ENCODE measurements around the gene LY86.

LY86 gene

GRCh38 chr6:6588064-6588923 lies at the start of gene LY86:
TSS of gene LY86 (plus strand) at chr6:6588720. CDS start at chr6:6588735, 15 bp downstream.
- H3K4me3 ChIP-seq (ENCODE audit: low read depth, low read length), result no peak within 1 kb of the TSS

GRCh38 chr6:6539036-6539435 lies 49.5 kb upstream of the LY86 start:
- H3K4me3 ChIP-seq (ENCODE audit: low read depth, low read length), result no peak overlapping the region

GRCh38 chr6:6542357-6542756 lies 46.2 kb upstream of the LY86 start:
- H3K4me3 ChIP-seq (ENCODE audit: low read depth, low read length), result no peak overlapping the region

GRCh38 chr6:6543181-6543879 lies 45.2 kb upstream of the LY86 start:
- no peak overlapping the region for H3K4me3 ChIP-seq (ENCODE audit: low read depth, low read length)

- peak overlapping the region; percentile 35 for H3K4me3 ChIP-seq (ENCODE audit: low read depth, low read length)
Observed at GRCh38 chr6:6545616-6546317, 42.8 kb upstream of the LY86 start.

GRCh38 chr6:6546318-6547109 lies 42.0 kb upstream of the LY86 start:
- peak overlapping the region; percentile 35 for H3K4me3 ChIP-seq (ENCODE audit: low read depth, low read length)

- peak overlapping the region; percentile 35 for H3K4me3 ChIP-seq (ENCODE audit: low read depth, low read length)
Observed at GRCh38 chr6:6547110-6547879, 41.2 kb upstream of the LY86 start.

- no peak overlapping the region for H3K4me3 ChIP-seq (ENCODE audit: low read depth, low read length)
Observed at GRCh38 chr6:6556161-6556737, 32.3 kb upstream of the LY86 start.

GRCh38 chr6:6556738-6557503 lies 31.6 kb upstream of the LY86 start:
- no peak overlapping the region for H3K4me3 ChIP-seq (ENCODE audit: low read depth, low read length)

GRCh38 chr6:6557504-6557839 lies 31.0 kb upstream of the LY86 start:
- H3K4me3 ChIP-seq (ENCODE audit: low read depth, low read length), result no peak overlapping the region

- no peak overlapping the region for H3K4me3 ChIP-seq (ENCODE audit: low read depth, low read length)
Observed at GRCh38 chr6:6557886-6558285, 30.6 kb upstream of the LY86 start.

- H3K4me3 ChIP-seq (ENCODE audit: low read depth, low read length), result no peak overlapping the region
Observed at GRCh38 chr6:6559994-6560570, 28.4 kb upstream of the LY86 start.

GRCh38 chr6:6560909-6561308 lies 27.6 kb upstream of the LY86 start:
- H3K4me3 ChIP-seq (ENCODE audit: low read depth, low read length), result no peak overlapping the region

GRCh38 chr6:6564154-6564553 lies 24.4 kb upstream of the LY86 start:
- H3K4me3 ChIP-seq (ENCODE audit: low read depth, low read length), result no peak overlapping the region

- H3K4me3 ChIP-seq (ENCODE audit: low read depth, low read length), result no peak overlapping the region
Observed at GRCh38 chr6:6565069-6565468, 23.5 kb upstream of the LY86 start.

- H3K4me3 ChIP-seq (ENCODE audit: low read depth, low read length), result no peak overlapping the region
Observed at GRCh38 chr6:6565488-6565887, 23.0 kb upstream of the LY86 start.

GRCh38 chr6:6566766-6567165 lies 21.8 kb upstream of the LY86 start:
- no peak overlapping the region for H3K4me3 ChIP-seq (ENCODE audit: low read depth, low read length)

- no peak overlapping the region for H3K4me3 ChIP-seq (ENCODE audit: low read depth, low read length)
Observed at GRCh38 chr6:6569096-6569810, 19.3 kb upstream of the LY86 start.

Measured in iPS-11a (cell line).